K562 (cell line): ENCODE results near the gene HOXB13. TPM values are rescaled to one million over a fixed set of nuclear protein-coding genes. Genes with fewer than 3 reads are reported as not detected.

Source experiments
- ATAC-seq: fragments of 200-7000 bp; cut with Tn5 transposase; 3 replicates; pipeline ENCODE4 v1.9.1; 2020; ENCODE audit warnings: moderate library complexity
- BruUV-seq: library from RNA; stranded (reverse); fragments of 400-500 nt; replicated peaks from 2 replicates; lab custom pipeline; 2021; lab: Mats Ljungman, UMichigan
- CTCF ChIA-PET: fragments of 300-600 bp; formaldehyde crosslinking; extraction: SDS; loops from one replicate; lab custom pipeline; 2021; ENCODE audit warnings: low intra/inter-chr PET ratio; lab: Yijun Ruan, JAX
- POLR2A ChIA-PET: fragments of 300-600, 350-650 bp; sonication (Branson Sonifier 250); formaldehyde crosslinking; extraction: SDS; loops from one replicate; lab custom pipeline; 2021; ENCODE audit warnings: antibody characterized with exemption, inconsistent platforms; lab: Yijun Ruan, JAX
- DNase-seq, 4 experiments: peaks; one replicate each; pipeline versions ENCODE4 v3.0.0 to v3.0.0-alpha.2; 2011 to 2018; ENCODE audit warnings: low spot score in 3 of 4, mixed read lengths in 3 of 4; ENCODE audit errors: extremely low read depth in 1 of 4
- FAIRE-seq: peaks from 2 replicates; lab custom pipeline; 2011; peaks lifted over from hg19 to GRCh38; lab: Jason Lieb, UNC
- H2AFZ ChIP-seq: 2 replicates; pipeline ENCODE4 v1.6.0; 2011; ENCODE audit warnings: low read depth, low read length, control low read depth, inconsistent platforms
- H3K27ac ChIP-seq: fragments of 200-600 bp; 3 replicates; pipeline ENCODE4 v1.8.0; 2011; ENCODE audit warnings: low read depth, mild to moderate bottlenecking, control low read depth, inconsistent platforms, low read length, moderate library complexity, mixed read lengths; ENCODE audit errors: extremely low read depth
- H3K27me3 ChIP-seq, 2 experiments: fragments of 300-600 bp in 1 of 2; 2 replicates in 1 of 2; 3 replicates in 1 of 2; pipeline versions ENCODE4 v1.6.0 to v1.8.0; 2011; ENCODE audit warnings: inconsistent platforms in 2 of 2, low read length in 2 of 2, mild to moderate bottlenecking in 1 of 2, mixed read lengths in 1 of 2, moderate library complexity in 1 of 2; ENCODE audit not compliant: control insufficient read depth in 2 of 2, insufficient read depth in 2 of 2
- H3K36me3 ChIP-seq: fragments of 300-600 bp; 3 replicates; pipeline ENCODE4 v1.8.0; 2011; ENCODE audit warnings: mild to moderate bottlenecking, low read length, inconsistent platforms; ENCODE audit not compliant: control insufficient read depth, insufficient read depth
- H3K4me1 ChIP-seq, 2 experiments: fragments of 200-600 bp in 1 of 2; replicated peaks in 1 of 2; 2 replicates in 1 of 2; 3 replicates in 1 of 2; pipeline versions ENCODE4 v1.5.1 to v1.8.0; 2011; ENCODE audit warnings: inconsistent platforms in 2 of 2, low read length in 2 of 2, mild to moderate bottlenecking in 1 of 2, mixed read lengths in 1 of 2, moderate library complexity in 1 of 2; ENCODE audit not compliant: control insufficient read depth in 2 of 2, insufficient read depth in 2 of 2
- H3K4me2 ChIP-seq: 2 replicates; pipeline ENCODE4 v1.6.1; 2011; ENCODE audit warnings: low read length, control low read depth, inconsistent platforms, mixed read lengths; ENCODE audit not compliant: insufficient read depth
- H3K4me3 ChIP-seq: fragments of 200-600 bp; sonication (generic), shearing (Covaris generic); 2 replicates; pipeline ENCODE4 v1.5.1; 2016; ENCODE audit warnings: control low read depth, inconsistent platforms
- H3K79me2 ChIP-seq: fragments of 200-600 bp; 3 replicates; pipeline ENCODE4 v1.8.0; 2011; ENCODE audit warnings: low read length, inconsistent platforms; ENCODE audit not compliant: control insufficient read depth, insufficient read depth
- H3K9ac ChIP-seq, 2 experiments: 2 replicates each; pipeline versions ENCODE4 v1.6.0 to v1.6.1; 2011; ENCODE audit warnings: low read depth in 2 of 2, low read length in 2 of 2, control low read depth in 1 of 2, inconsistent platforms in 1 of 2, mild to moderate bottlenecking in 1 of 2, mixed read lengths in 1 of 2; ENCODE audit not compliant: insufficient read depth in 1 of 2
- H3K9me1 ChIP-seq: one replicate; pipeline ENCODE4 v1.6.0; 2011; ENCODE audit warnings: inconsistent platforms, mild to moderate bottlenecking, low read length, moderate library complexity; ENCODE audit not compliant: control insufficient read depth, insufficient read depth
- H3K9me3 ChIP-seq: replicated peaks from 2 replicates; pipeline ENCODE4 v1.5.1; 2011; ENCODE audit warnings: low read depth, low read length, inconsistent platforms; ENCODE audit not compliant: control insufficient read depth, insufficient read depth
- H4K20me1 ChIP-seq: replicated peaks from 2 replicates; pipeline ENCODE4 v1.6.1; 2011; ENCODE audit warnings: low read length, inconsistent platforms, mixed read lengths; ENCODE audit not compliant: control insufficient read depth, insufficient read depth
- ATF3 ChIP-seq, 2 experiments: fragments of 450-650 bp in 1 of 2; sonication (generic) in 1 of 2; formaldehyde crosslinking in 1 of 2; IDR thresholded peaks in 1 of 2; conservative IDR thresholded peaks in 1 of 2; 2 replicates each; pipeline versions ENCODE4 v1.6.1 to v1.8.1; 2016 to 2023; ENCODE audit warnings: mild to moderate bottlenecking in 2 of 2, moderate library complexity in 2 of 2, inconsistent platforms in 1 of 2, missing genetic modification reagents in 1 of 2
- CC2D1A ChIP-seq: fragments of 450-650 bp; IDR thresholded peaks from 2 replicates; pipeline ENCODE4 v1.6.1; 2017; ENCODE audit warnings: mild to moderate bottlenecking
- CTCFL ChIP-seq: IDR thresholded peaks from 2 replicates; pipeline ENCODE4 v1.6.1; 2011; ENCODE audit warnings: borderline replicate concordance, low read depth, mild to moderate bottlenecking, moderate library complexity, low read length; ENCODE audit not compliant: insufficient read depth, poor library complexity, severe bottlenecking
- HOMEZ ChIP-seq: fragments of 250-450 bp; sonication (Bioruptor Pico); IDR thresholded peaks from 2 replicates; pipeline ENCODE4 v1.4.0; 2020; ENCODE audit warnings: mild to moderate bottlenecking, moderate library complexity
- MXD1 ChIP-seq: fragments of 250-450 bp; sonication (Bioruptor Pico); IDR thresholded peaks from 2 replicates; pipeline ENCODE4 v1.8.0; 2021; ENCODE audit warnings: borderline replicate concordance, mild to moderate bottlenecking, moderate library complexity; ENCODE audit not compliant: poor library complexity, severe bottlenecking
- NFE2 ChIP-seq: IDR thresholded peaks from 2 replicates; pipeline ENCODE4 v1.6.1; 2014; ENCODE audit warnings: antibody characterized with exemption, low read depth
- PCBP2 ChIP-seq: fragments of 200-400 bp; formaldehyde crosslinking; IDR thresholded peaks from 2 replicates; pipeline ENCODE4 v1.6.1; 2018; ENCODE audit warnings: low read length, low read depth, mild to moderate bottlenecking, moderate library complexity; ENCODE audit not compliant: poor library complexity, severe bottlenecking
- PML ChIP-seq: IDR thresholded peaks from 2 replicates; pipeline ENCODE4 v1.6.1; 2012; ENCODE audit warnings: low read length, inconsistent platforms
- TBL1XR1 ChIP-seq, 2 experiments: IDR thresholded peaks; 2 replicates each; pipeline ENCODE4 v1.6.1; 2012; ENCODE audit warnings: improper control_type of control experiment in 2 of 2, low read length in 2 of 2, mild to moderate bottlenecking in 1 of 2
- ZBTB7A ChIP-seq: IDR thresholded peaks from 2 replicates; pipeline ENCODE4 v1.6.1; 2011; ENCODE audit warnings: low read depth, mild to moderate bottlenecking, low read length, moderate library complexity, borderline replicate concordance; ENCODE audit not compliant: control insufficient read depth
- ZNF512 ChIP-seq: IDR thresholded peaks from 2 replicates; pipeline ENCODE4 v1.6.1; 2016; ENCODE audit warnings: missing genetic modification characterization, missing compliant biosample characterization
- WGBS: fragments of 100-300 bp; shearing (Covaris generic); methylation state at CpG from one replicate; pipeline ENCODE4 v1.1.6; 2016; ENCODE audit warnings: low coverage, mixed read lengths; ENCODE audit not compliant: insufficient coverage; ENCODE audit errors: missing lambda C conversion rate; 5-methylcytosine and 5-hydroxymethylcytosine counted together
- in situ Hi-C: fragments of 300-500 bp; cut with MboI; formaldehyde crosslinking; loops from 4 replicates; pipeline ENCODE4 v1.15.0; 2018; ENCODE audit warnings: inconsistent platforms, mixed read lengths
- intact Hi-C: fragments of 100-400 bp; cut with micrococcal nuclease; formaldehyde crosslinking; loops from 2 replicates; pipeline ENCODE4 v1.14.2; 2022
- polyA plus RNA-seq, 8 experiments: library from polyadenylated mRNA; depleted of rRNA in 4 of 8; stranded (reverse) in 5 of 8; unstranded in 3 of 8; fragments of >200 nt; fragmentation: Nextera tagmentation in 2 of 8; fragmentation: Illumina TruSeq in 1 of 8; extraction: Ambion mirVana in 2 of 8; extraction: Trizol in 1 of 8; gene quantifications; 2 replicates each; pipeline versions ENCODE4 v1.2.1 to v1.2.3, GENCODE V29; 2011 to 2014; ENCODE audit warnings: inconsistent platforms in 1 of 8, missing spikeins in 1 of 8
- total RNA-seq, 7 experiments: library from RNA; depleted of rRNA in 6 of 7; stranded (reverse); fragments of >200 nt in 6 of 7; fragmentation: Illumina TruSeq in 2 of 7; extraction: Trizol in 2 of 7; gene quantifications; 2 replicates each; pipeline versions ENCODE4 v1.2.1 to v1.2.3, GENCODE V29; 2011 to 2021; ENCODE audit warnings: low replicate concordance in 1 of 7

Gene HOXB13
- total and polyA plus RNA-seq, 9 of the 15 experiments (the other 6 are each of a cell fraction or from before 2014, with no cell fraction given), result not detected

GRCh38 chr17:48720266-48721008 is 8.1 kb downstream of the HOXB13 start:
- Histone ChIP-seq H3K9ac (no peak overlapping the region), H2AFZ (no peak overlapping the region), H3K27me3 (peaks cover 54 to 59% of the 10 kb centered on the region in 2 experiments), H3K27ac (no peak overlapping the region), H3K36me3 (no peaks in the 10 kb centered on the region), H3K4me2 (no peak overlapping the region), H4K20me1 (peaks cover 3% of the 10 kb centered on the region; the same call in 1 of the 2 replicates), H3K9me3 (no peaks in the 10 kb centered on the region), H3K4me3 (no peak overlapping the region), H3K4me1 (peaks cover 0 to 23% of the 10 kb centered on the region in 2 experiments; a peak in 2 of 5 replicates), H3K79me2 (no peaks in the 10 kb centered on the region), H3K9me1 (no peaks in the 10 kb centered on the region)
- no peak for ATAC-seq
- intact Hi-C loops (no loop called here), in situ Hi-C loops (no loop called here)
- no TSS peak for BruUV-seq
- 8% methylated on average over 11 of the region's 11 CpGs for WGBS
- ChIA-PET POLR2A (interaction anchor here (1.0 kb wide), 1 partner anchor 9 kb away, joined by 3 read pairs; no protein-coding TSS in a partner anchor), CTCF (no interaction called here)
- no peak for FAIRE-seq
- DNase-seq, result no peak
- no peak for TF ChIP-seq ZBTB7A
- TF ChIP-seq PML, result no peak
- no peak for TF ChIP-seq ZNF512 (tag)
- TF ChIP-seq ATF3 (IDR thresholded peaks at IDR 0.05), result no peak
- no peak for TF ChIP-seq ATF3 (CRISPR knock-in tag; conservative IDR thresholded peaks at IDR 0.05)
- TF ChIP-seq PCBP2, result no peak
- no peak for TF ChIP-seq NFE2
- TF ChIP-seq HOMEZ, result no peak
- no peak for TF ChIP-seq CTCFL
- no peak for TF ChIP-seq MXD1 (CRISPR knock-in tag)
- TF ChIP-seq CC2D1A, result no peak
- no peak for TF ChIP-seq TBL1XR1 (IDR thresholded peaks at IDR 0.05; ENCODE audit: low read length in 2 of 2)
